Suprapubic skin (tissue), 3 donors: Measurements from ENCODE around the gene HEPACAM.

ENCODE experiments used
- CTCF ChIP-seq, 2 donors: fragments of 200-600 bp in 1 of 2; fragments of 450-650 bp in 1 of 2; sonication (generic) in 1 of 2; IDR thresholded peaks; one replicate each; pipeline ENCODE4 v1.5.1; 2016 to 2019; ENCODE audit warnings: antibody characterized with exemption in 2 of 2, mild to moderate bottlenecking in 1 of 2, moderate library complexity in 1 of 2
- POLR2AphosphoS5 ChIP-seq, 3 donors: sonication (generic); formaldehyde crosslinking; IDR thresholded peaks; one replicate each; pipeline ENCODE4 v1.6.1; 2017; ENCODE audit warnings: antibody characterized with exemption in 3 of 3

DNA sequence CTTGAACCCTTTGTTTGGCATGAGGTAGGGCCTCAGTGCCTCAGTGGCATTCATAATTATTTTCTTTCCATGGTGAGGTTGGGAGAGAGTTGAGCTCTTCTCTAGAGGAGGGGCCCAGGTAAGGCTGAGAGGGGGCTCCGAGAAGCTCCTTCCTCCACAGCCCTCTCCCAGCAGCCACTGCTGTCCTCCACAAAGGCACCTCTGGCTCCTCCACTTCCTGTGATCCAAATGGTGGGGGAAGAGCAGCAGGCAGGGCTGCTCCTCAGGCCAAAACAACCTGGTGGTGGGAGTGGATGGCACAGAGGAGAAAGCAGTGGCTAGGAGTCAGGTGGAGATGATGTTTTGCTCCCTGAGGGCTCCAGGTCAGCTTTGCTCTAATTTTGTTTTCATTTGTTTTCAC is 51.5 kb downstream of the HEPACAM start:
- TF ChIP-seq CTCF (IDR thresholded peaks at IDR 0.05) (no peak), POLR2AphosphoS5 (IDR thresholded peaks at IDR 0.05) (no peak)
